Activated T-helper 1 cell treated with anti-CD3 and anti-CD28 coated beads, Interleukin-2, amount 50 U/mL, for 16 hours (primary cell): ENCODE results near the gene NPEPL1.
"Not testable (repeated sequence)": the region's sequence is repeated elsewhere in the genome, so short reads cannot be mapped to it uniquely, and the experiment has no call there.

ENCODE experiments used
- DNase-seq, 2 donors: peaks; one replicate each; pipeline ENCODE4 v3.0.0-alpha.2; 2020; ENCODE audit warnings: low read depth in 1 of 2, low spot score in 1 of 2

NPEPL1 gene

GRCh38 chr20:58737198-58737597 is 44.6 kb downstream of the NPEPL1 start:
- DNase-seq: no peak

DNA sequence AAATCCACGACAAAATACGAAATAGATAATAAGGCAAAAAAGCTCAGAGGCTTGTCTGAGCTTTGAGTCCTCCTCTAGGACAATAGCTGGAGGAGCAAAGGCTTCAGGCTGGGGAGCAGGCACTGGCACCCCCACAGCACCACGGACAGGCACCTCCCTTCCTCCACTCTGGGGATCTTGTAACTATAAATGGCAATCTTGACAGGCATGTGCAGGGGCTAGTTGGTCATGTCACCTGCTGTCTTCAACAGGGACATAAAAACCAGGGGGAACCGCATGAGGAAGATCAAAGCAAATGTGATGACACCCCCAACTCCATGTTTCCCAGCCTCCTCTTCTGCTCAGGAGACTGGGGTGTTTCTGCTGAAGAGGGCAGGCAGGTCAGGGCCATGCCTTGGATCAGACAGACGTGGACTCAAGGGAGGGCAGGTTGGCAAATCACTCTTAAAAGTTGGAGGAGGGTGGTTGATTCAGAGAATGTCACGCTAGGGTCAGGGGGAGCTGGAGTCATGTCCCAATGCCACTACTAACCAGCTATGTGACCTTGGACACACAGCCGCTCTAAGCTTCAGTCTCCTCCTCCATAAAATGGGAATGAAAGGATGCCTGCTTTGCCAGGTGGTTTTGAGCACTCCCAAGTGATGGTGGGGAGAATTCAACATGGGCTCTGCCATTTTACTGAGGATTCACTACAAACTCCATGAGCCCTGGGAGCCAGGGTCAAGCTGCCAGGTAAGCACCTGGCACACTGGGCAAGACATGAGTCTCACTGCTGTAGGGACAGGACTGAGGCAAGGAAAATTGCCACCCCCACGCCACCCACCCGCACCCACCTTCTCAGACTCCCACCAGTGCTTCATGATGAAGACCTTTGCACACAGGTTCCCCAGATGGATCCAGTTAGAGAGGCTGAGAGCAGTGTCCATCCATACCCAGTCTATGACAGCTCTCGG is 48.0 kb downstream of the NPEPL1 start:
- no peak for DNase-seq

GRCh38 chr20:58741384-58741783 is 48.8 kb downstream of the NPEPL1 start:
- no peak for DNase-seq

DNA sequence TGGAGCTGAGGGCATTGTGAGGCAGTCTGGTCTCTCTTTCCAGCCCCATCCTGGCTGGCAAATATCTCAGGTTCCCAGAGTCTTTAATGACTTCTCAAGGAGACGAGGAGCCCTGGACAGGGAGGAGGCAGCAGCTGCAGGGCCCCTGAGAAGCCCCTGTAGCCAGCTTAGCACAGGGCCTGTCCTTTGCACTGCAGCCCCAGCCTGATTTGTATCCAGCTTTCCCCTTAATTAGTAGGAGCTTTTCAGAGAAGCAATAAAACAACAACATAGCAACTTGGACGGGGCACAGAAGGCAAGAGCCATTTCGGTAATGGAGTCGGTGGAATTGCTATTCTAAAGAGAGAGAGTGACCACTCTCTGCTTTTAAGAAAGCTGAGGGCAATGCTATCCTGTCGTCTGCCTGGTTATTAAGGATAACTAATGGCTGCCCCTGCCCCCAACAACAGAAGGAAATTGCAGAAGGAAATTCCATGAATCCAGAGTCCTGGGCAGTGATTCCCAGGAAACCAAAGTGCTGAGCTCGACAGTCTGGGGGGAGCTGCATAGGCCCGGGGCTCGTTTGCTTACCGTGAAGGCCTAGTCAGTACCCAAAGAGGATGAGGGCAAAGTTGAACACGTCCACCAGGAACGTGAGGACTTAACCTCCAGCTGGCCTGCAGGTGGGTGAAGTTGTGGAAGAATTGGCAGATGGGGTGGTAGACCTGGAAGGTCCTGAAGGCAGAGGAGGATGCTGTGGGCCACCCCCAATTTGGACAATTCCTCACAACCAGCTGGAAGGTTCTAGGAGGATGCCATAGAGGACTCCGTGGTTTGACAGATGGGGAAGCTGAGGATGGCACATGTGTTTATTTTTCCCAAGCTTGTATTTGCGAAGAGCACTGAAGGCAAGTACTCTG is 50.3 kb downstream of the NPEPL1 start:
- no peak for DNase-seq

GRCh38 chr20:58743929-58744534 is 51.4 kb downstream of the NPEPL1 start:
- DNase-seq: no peak

- DNase-seq: no peak
These were observed 52.2 kb downstream of the NPEPL1 start for GRCh38 chr20:58744836-58745235.

DNA sequence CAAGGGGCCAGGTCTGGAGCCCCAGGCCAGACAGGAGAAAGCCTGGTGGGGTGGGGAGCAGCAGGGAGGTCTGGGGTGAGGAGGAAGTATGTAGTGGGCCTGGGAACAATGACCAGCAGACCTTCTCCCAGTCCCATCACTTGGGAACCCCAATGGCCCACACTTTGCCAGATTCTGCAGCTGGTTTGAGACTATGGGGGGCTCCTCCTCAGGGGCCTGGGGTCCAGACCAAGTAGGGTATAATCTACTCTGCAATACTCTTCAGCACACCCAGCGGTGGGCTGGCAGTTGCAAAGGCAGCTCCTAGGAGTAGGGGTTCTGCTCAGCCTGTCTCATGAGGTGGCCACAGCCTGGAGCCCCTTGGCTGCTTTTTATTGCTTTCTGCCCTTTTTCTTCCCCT is 52.8 kb downstream of the NPEPL1 start:
- DNase-seq: no peak

- no peak for DNase-seq
These were observed 54.0 kb downstream of the NPEPL1 start for GRCh38 chr20:58746620-58747019.

DNA sequence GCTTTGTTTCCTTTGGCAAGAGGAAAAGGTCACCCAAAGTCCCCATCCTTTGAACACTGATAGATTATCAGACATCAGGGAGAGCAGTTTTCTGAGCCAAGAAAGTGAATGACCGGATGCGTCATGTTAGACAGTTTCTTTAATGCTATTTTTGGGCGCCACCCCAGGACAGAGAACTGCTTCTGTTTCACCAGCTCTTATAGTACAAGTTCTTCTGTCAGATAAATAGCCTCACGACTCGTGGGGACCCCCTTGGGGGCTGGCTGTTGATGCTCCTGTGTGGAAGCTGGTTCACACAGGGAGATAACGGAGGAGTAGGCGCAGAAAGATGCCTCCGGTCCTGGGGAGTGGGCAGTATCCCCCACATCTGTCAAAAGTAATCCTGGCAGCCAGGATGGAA is 54.6 kb downstream of the NPEPL1 start:
- no peak for DNase-seq

DNA sequence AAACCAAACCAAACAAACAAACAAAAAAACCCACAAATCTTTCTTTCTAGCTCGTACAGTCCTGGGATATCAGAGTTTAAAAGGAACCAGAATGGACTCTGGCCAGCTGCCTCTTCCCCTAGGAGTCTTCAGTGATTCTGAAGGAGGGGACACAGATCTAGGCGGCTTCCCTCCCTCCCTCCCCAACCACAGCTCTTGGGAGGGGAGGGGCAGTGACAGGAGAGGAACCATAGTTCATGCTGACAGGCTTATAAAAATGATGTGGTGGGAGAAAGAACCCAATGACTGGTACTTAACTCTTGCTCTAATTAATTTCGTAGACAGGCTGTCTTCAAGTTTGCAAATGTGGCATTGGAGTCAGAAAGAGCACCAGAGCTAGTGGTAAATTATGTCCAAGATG is 56.0 kb downstream of the NPEPL1 start:
- DNase-seq: no peak

- DNase-seq: no peak
These were observed 56.6 kb downstream of the NPEPL1 start for GRCh38 chr20:58749098-58749769.

GRCh38 chr20:58749979-58750378 is 57.4 kb downstream of the NPEPL1 start:
- no peak for DNase-seq

DNA sequence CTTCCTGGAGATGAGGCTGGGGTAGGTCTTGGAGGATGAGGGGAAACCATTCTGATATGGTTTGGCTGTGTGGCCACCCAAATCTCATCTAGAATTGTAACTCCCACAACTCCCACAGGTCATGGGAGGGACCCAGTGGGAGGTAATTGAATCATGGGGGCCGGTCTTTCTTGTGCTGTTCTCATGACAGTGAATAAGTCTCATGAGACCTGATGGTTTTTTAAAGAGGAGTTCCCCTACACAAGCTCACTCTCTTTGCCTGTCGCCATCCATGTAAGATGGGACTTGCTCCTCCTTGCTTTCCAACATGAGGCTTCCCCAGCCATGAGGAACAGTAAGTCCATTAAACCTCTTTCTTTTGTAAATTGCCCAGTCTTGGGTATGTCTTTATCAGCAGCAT is 58.1 kb downstream of the NPEPL1 start:
- DNase-seq: not testable (repeated sequence)

DNA sequence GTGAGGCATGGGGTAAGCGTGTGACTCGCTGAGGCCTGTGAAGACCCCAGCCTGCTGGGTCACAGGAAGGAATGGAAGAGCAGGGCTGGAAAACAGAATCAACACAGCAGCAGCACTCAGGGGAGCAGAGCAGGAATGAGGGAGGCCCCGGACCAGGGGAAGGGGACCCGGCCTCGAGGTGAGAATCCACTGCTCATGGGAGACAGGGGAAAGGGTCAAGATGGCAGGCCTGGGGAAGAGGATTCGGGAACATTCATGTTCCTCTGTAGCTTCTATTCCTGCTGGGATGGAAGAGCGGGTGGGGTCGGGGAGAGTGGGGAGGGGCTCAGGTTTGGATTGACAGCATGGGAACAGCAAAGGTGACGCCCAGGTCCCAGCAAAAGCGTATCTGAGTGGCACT is 59.4 kb downstream of the NPEPL1 start:
- no peak for DNase-seq

DNA sequence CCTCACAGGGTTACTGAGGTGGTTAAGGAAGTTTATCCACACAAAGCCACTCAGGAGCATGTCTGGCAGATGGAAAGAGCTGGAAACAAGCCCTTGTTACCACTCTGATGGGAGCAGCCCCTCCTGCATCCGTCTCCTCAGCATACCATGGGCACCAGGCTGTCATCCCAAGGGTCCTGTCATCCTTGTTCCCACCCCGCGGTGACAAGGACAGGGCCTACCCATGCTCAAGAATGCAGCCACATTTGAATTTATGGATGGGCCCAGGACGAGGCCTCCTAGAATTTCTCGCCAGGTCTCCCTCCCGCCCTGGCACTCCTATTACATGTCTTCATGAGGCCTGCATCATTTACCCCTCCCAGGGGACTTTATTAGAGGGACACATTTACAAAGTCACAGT is 60.0 kb downstream of the NPEPL1 start:
- DNase-seq: no peak

GRCh38 chr20:58753267-58753921 is 60.8 kb downstream of the NPEPL1 start:
- no peak for DNase-seq

DNA sequence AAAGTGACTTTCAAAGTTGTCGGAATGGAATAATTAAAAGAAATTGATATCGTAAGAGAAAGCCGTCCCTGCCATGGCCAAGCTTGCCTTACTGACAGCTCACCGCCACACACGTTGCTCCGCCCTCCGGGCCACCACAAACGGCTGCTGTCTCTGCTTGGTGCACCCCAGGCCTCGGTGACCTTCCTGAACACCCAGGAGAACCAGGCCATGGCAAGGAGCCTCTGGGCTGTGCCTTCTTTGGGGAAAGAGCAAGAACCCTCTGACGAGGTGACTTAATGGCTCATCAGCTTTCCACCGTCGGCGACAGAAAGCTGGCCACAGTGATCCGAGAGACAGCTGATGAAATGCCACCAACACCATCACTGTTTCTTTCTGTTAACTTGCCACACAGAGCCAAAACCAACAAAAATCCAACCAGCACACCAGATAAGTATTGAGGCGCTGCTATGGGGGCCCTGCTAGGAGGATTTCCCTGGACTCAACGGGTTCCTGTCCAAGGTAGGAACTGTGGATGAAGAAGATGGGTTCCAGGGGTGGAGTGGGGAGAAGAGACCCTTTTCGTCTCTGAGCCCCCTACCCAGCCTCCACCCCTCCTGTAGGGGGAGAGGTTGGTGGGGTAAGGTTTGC is 61.4 kb downstream of the NPEPL1 start:
- DNase-seq: no peak

DNA sequence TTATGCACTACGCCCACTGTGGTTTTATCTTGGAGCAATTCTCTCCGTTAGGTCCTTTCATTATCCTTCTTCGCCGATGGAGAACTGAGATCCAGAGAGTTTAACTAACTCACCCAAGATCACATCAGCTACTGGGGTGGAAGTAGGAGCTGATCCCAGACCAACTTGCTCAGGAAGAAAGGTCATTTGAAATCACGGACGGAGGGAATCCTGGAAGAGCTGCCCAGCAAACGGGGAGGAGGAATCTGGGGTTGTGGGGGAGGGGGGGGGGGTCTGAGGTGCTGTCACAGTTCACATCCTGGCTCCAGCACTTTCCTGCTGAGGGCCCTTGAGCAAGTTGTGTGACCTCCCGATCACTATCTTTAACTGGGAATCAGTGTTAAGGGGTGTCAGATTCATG is 62.0 kb downstream of the NPEPL1 start:
- no peak for DNase-seq

- no peak for DNase-seq
These were observed 62.6 kb downstream of the NPEPL1 start for GRCh38 chr20:58755062-58755697.
